GM19351 (cell line): ENCODE measurements around the gene DPAGT1.
A peak's percentile ranks its signal among the peaks of the same experiment; 100 is the strongest.
"Not testable (repeated sequence)": the region's sequence is repeated elsewhere in the genome, so short reads cannot be mapped to it uniquely, and the experiment has no call there.

Source experiments
- ATAC-seq: cut with Tn5 transposase; IDR thresholded peaks from one replicate; pipeline ENCODE4 v1.9.1; 2021; ENCODE audit warnings: mild to moderate bottlenecking, moderate library complexity; ENCODE audit not compliant: unreplicated experiment

DPAGT1 gene

GRCh38 chr11:119101759-119102423 is at the start of gene DPAGT1:
Gene DPAGT1, minus strand, starts transcription at chr11:119101853. Its CDS starts 198 bp downstream, at chr11:119101655.
- ATAC-seq = peak; percentile 79

GRCh38 chr11:119149786-119150275 is 48.2 kb upstream of the DPAGT1 start:
- no peak for ATAC-seq

- ATAC-seq = no peak
These were observed 47.5 kb upstream of the DPAGT1 start, which contains the start of gene ABCG4 for GRCh38 chr11:119149018-119149785. Gene ABCG4, plus strand, starts transcription at chr11:119149052. Its CDS starts 914 bp downstream, at chr11:119149966.

GRCh38 chr11:119148720-119149017 is 47.0 kb upstream of the DPAGT1 start:
- no peak for ATAC-seq

GRCh38 chr11:119147604-119148333 is 46.1 kb upstream of the DPAGT1 start:
- ATAC-seq = no peak

GRCh38 chr11:119145551-119145950 is 43.9 kb upstream of the DPAGT1 start:
- ATAC-seq = no peak

- ATAC-seq = no peak
These were observed 43.3 kb upstream of the DPAGT1 start for GRCh38 chr11:119144825-119145486.

- ATAC-seq = not testable (repeated sequence)
These were observed 37.6 kb upstream of the DPAGT1 start for GRCh38 chr11:119139276-119139675.

- ATAC-seq = no peak
These were observed 32.8 kb upstream of the DPAGT1 start for GRCh38 chr11:119134389-119134978.

GRCh38 chr11:119130662-119131061 is 29.0 kb upstream of the DPAGT1 start:
- ATAC-seq = no peak

GRCh38 chr11:119126675-119127268 is 25.1 kb upstream of the DPAGT1 start:
- ATAC-seq = no peak

GRCh38 chr11:119125821-119126220 is 24.2 kb upstream of the DPAGT1 start:
- no peak for ATAC-seq

GRCh38 chr11:119121811-119122124 is 20.1 kb upstream of the DPAGT1 start:
- ATAC-seq = peak; percentile 9

GRCh38 chr11:119121008-119121810 is 19.6 kb upstream of the DPAGT1 start, which contains the start of gene HINFP:
Gene HINFP, plus strand, starts transcription at chr11:119121580. Its CDS starts 5,365 bp downstream, at chr11:119126945.
- ATAC-seq = peak; percentile 94

GRCh38 chr11:119120639-119121007 is 19.0 kb upstream of the DPAGT1 start:
- ATAC-seq = no peak

GRCh38 chr11:119118946-119119345 is 17.3 kb upstream of the DPAGT1 start:
- no peak for ATAC-seq

- ATAC-seq = no peak
These were observed 16.6 kb upstream of the DPAGT1 start for GRCh38 chr11:119118227-119118626.

GRCh38 chr11:119117004-119117706 is 15.5 kb upstream of the DPAGT1 start:
- ATAC-seq = no peak

GRCh38 chr11:119116601-119117000 is 14.9 kb upstream of the DPAGT1 start:
- ATAC-seq = no peak
